Aortic smooth muscle cell (primary cell): ENCODE measurements around the gene CLK4. TPM values are rescaled to one million over a fixed set of nuclear protein-coding genes. Genes with fewer than 3 reads are reported as not detected.

ENCODE experiments used
- total RNA-seq: library from RNA; depleted of rRNA; stranded (reverse); fragments of >200 nt; gene quantifications from 2 replicates; pipeline ENCODE4 v1.2.3, GENCODE V29; 2014

CLK4 gene
- 28.1 and 32.2 TPM in 2 replicates for total RNA-seq

DNA sequence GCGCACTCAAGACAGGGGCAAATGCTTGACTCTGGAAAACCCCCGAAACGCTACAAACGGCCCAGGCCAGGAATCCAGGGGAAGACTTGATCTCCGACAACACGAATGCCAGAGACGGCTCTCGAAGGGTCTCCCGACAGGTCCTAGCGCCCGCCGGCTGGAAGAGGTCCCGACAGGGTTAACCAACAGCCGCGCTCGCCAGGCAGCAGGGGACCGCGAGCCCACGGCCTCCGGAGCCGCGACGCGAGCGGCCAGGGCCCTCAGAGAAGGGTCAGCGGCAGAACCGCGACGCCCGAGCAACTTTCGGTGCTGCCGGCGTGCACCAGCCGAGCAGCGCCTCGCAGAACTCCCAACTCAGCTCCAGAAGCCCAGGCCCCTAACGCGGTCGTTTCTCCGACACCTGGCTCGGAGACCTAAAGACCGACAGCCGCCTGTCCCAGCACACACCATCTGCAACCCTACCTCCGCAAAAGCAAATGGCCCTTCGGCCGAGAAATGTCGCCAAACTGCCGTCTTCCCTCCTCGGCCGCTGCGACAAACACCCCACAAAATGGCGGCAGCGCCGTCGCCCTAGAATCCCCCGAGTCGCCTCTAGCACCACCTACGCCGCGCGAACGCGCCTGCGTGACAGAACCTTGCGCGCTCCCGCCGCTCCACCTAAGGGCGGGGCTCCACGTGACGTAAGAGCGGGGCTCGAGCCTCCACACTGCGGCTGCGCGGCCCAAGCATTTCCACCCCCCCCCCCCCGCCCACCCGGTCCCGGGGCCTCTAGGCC lies at the start of gene CLK4:
Gene CLK4 (minus strand): TSS at position 567 of the 775 bp plus-strand sequence. CDS start 3,634 bp downstream, outside the sequence.

DNA sequence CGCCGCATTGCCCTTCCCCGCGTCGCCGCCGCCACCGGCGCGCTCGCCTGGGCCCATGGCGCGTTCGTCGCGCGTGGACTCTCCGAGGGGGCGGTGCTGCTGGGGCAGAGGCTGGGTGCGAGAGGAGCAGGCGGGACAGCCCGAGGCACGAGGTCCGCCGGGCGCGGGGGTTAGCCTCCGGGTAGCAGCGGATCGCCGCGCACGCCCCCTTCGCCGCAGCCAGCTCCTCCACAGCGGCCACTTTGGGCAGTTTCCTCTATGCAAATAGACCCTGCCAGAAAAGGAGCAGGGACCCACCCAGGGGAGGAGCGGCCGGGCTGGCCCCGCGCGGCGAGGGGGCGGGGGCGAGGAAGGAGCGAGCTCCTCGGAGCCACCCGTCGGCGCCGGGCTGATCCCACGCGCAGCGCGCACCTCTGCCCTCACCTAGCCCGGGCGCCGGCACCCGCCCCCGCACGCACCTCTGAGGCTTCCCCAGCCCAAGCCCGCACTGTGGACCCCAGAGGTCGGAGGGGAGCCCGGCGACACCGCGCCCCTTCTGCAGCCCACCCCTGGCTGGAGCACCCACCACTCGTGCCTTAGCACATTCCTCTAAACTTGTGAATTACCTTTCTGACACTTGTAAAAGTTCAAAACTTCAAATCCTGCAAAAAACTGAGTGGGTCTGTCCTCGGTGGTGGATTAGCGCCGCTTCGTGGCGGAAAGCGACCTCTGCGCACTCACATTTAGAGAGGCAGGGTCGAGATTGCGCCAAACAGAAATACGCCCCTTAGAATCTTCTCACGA lies 36.5 kb downstream of the CLK4 start, which contains the start of gene COL23A1:
Gene COL23A1 (minus strand): TSS at position 253 of the 783 bp plus-strand sequence.

Other genes starting within 250 kb of the CLK4 start
- not detected in 2 replicates for gene COL23A1, start 36.7 kb downstream of the CLK4 start, total RNA-seq
- gene ZNF354A, start 103.6 kb upstream of the CLK4 start, total RNA-seq = 4.1 and 4.4 TPM in 2 replicates
- gene ZNF354B, start 232.9 kb upstream of the CLK4 start, total RNA-seq = 8.0 and 8.2 TPM in 2 replicates